NB4 (cell line): ENCODE results near the gene PIK3R1.

Source experiments
- DNase-seq: peaks from one replicate; pipeline ENCODE4 v3.0.0; 2010; ENCODE audit warnings: low read depth
- H3K4me3 ChIP-seq: one replicate; pipeline ENCODE4 v1.5.1; 2011; ENCODE audit warnings: mild to moderate bottlenecking, low read depth, low read length, moderate library complexity
- CTCF ChIP-seq: IDR thresholded peaks from one replicate; pipeline ENCODE4 v1.5.1; 2012; ENCODE audit warnings: low read depth, low read length
- MAX ChIP-seq: IDR thresholded peaks from 2 replicates; pipeline ENCODE4 v1.6.1; 2011; ENCODE audit warnings: low read depth, low read length
- MYC ChIP-seq: IDR thresholded peaks from 2 replicates; pipeline ENCODE4 v1.6.1; 2011; ENCODE audit warnings: low read depth, low read length
- POLR2A ChIP-seq: IDR thresholded peaks from 2 replicates; pipeline ENCODE4 v1.6.1; 2011; ENCODE audit warnings: mild to moderate bottlenecking; ENCODE audit not compliant: insufficient read length; ENCODE audit errors: extremely low read depth

The PIK3R1 gene

DNA sequence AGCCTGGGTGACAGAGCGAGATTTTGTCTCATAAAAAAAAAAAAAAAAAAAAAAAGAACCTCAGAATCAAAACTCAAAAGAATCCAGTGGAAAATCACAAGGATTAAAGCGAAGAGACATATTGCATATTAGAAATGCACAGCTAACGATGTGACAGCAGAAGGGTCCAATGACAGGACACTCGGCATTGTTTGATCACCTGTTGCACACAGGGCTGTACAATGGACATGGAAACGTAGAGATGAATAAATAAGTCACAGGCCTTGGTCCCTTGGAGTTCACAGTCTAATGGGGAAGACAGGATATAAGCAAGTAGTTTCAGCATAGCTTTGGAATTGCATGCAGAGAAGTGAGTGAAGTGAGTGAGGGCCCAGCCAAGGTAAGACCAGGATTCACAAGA lies 25.9 kb upstream of the PIK3R1 start:
- TF ChIP-seq MYC (no peak), CTCF (no peak), MAX (no peak), POLR2A (no peak)
- H3K4me3 ChIP-seq, result no peak overlapping the region
- DNase-seq, result no peak

GRCh38 chr5:68190619-68191018 lies 24.9 kb upstream of the PIK3R1 start:
- TF ChIP-seq POLR2A, result no peak
- no peak for TF ChIP-seq MYC
- no peak for TF ChIP-seq MAX
- no peak for TF ChIP-seq CTCF
- H3K4me3 ChIP-seq, result no peak overlapping the region
- DNase-seq, result no peak

- DNase-seq, result no peak
- no peak overlapping the region for H3K4me3 ChIP-seq
- TF ChIP-seq POLR2A (no peak), MAX (no peak), CTCF (no peak), MYC (no peak)
Measured at GRCh38 chr5:68191083-68191791, 24.3 kb upstream of the PIK3R1 start.

- no peak overlapping the region for H3K4me3 ChIP-seq
- TF ChIP-seq MAX (no peak), MYC (no peak), CTCF (no peak), POLR2A (no peak)
- DNase-seq, result no peak
Measured at GRCh38 chr5:68192679-68193060, 22.9 kb upstream of the PIK3R1 start.

DNA sequence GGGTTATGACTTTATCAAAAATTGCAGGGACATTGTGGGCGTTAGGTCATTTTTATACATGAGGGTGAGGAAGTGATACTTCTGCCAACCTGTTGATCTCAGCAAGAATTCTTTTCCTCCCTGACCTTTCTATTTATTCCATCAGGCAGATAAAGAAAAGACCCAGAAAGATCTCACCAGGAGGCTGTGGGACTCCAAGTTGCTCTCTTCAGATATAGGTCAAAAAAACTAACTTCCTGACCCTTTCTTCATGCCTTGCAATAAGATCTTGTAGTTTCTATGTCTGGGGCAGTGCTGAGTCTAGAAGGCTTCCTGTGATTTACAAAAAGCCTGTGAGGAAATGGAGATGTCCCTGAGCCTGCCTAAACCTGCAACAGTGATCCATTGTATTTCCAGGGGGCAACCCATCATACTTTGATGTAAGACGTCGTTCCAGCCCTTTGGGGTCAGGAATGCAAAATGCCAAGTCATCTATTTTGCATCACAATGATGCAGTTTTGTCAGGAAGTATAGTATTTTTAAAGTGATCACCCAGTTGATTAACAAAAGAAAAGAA lies 22.0 kb upstream of the PIK3R1 start:
- no peak overlapping the region for H3K4me3 ChIP-seq
- no peak for TF ChIP-seq CTCF
- no peak for TF ChIP-seq MYC
- no peak for TF ChIP-seq MAX
- no peak for TF ChIP-seq POLR2A
- no peak for DNase-seq
